ENCODE measurements around the gene CDH3.

- TF ChIP-seq, protein P1, sequence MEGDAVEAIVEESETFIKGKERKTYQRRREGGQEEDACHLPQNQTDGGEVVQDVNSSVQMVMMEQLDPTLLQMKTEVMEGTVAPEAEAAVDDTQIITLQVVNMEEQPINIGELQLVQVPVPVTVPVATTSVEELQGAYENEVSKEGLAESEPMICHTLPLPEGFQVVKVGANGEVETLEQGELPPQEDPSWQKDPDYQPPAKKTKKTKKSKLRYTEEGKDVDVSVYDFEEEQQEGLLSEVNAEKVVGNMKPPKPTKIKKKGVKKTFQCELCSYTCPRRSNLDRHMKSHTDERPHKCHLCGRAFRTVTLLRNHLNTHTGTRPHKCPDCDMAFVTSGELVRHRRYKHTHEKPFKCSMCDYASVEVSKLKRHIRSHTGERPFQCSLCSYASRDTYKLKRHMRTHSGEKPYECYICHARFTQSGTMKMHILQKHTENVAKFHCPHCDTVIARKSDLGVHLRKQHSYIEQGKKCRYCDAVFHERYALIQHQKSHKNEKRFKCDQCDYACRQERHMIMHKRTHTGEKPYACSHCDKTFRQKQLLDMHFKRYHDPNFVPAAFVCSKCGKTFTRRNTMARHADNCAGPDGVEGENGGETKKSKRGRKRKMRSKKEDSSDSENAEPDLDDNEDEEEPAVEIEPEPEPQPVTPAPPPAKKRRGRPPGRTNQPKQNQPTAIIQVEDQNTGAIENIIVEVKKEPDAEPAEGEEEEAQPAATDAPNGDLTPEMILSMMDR (IDR thresholded peaks at IDR 0.05), result no peak
- TF ChIP-seq EZH2 (IDR thresholded peaks at IDR 0.05; ENCODE audit: borderline replicate concordance, insufficient read depth, low read depth, low read length, poor library complexity, severe bottlenecking), result no peak
Measured at GRCh38 chr16:68732741-68733399, 87.8 kb downstream of the CDH3 start.
